Adrenal gland (tissue), 12 donors: ENCODE results near the gene SCN3B. TPM values are rescaled to one million over a fixed set of nuclear protein-coding genes. Genes with fewer than 3 reads are reported as not detected.

Source experiments
- DNase-seq, 7 donors: peaks; one replicate each; pipeline ENCODE4 v3.0.0-alpha.2; 2019 to 2020
- H3K27ac ChIP-seq, 5 donors: fragments of 200-600 bp; sonication (generic) in 4 of 5; 1 replicate in 3 of 5; 2 replicates in 2 of 5; pipeline versions ENCODE4 v1.5.1 to v1.8.0; 2016 to 2020; ENCODE audit warnings: mild to moderate bottlenecking in 1 of 5
- H3K27me3 ChIP-seq: fragments of 200-600 bp; 2 replicates; pipeline ENCODE4 v1.8.0; 2021
- H3K36me3 ChIP-seq, 2 donors: fragments of 200-600 bp; replicated peaks in 1 of 2; 1 replicate in 1 of 2; 2 replicates in 1 of 2; pipeline versions ENCODE4 v1.5.1 to v1.8.0; 2018 to 2022
- H3K4me1 ChIP-seq, 2 donors: fragments of 200-600 bp; replicated peaks in 1 of 2; 1 replicate in 1 of 2; 2 replicates in 1 of 2; pipeline versions ENCODE4 v1.5.1 to v1.8.0; 2018 to 2021
- H3K4me3 ChIP-seq, 4 donors: fragments of 200-600 bp; sonication (generic) in 3 of 4; one replicate each; pipeline ENCODE4 v1.5.1; 2016 to 2018
- H3K9me3 ChIP-seq, 3 donors: fragments of 200-600 bp; sonication (generic) in 1 of 3; replicated peaks in 1 of 3; 1 replicate in 2 of 3; 2 replicates in 1 of 3; pipeline versions ENCODE4 v1.5.1 to v1.8.0; 2016 to 2021
- CTCF ChIP-seq, 6 experiments: fragments of 450-650 bp in 4 of 6; fragments of 200-600 bp in 2 of 6; sonication (generic) in 1 of 6; IDR thresholded peaks; 1 replicate in 5 of 6; 2 replicates in 1 of 6; pipeline versions ENCODE4 v1.5.1 to v1.8.0; 2016 to 2021; ENCODE audit warnings: antibody characterized with exemption in 6 of 6, mild to moderate bottlenecking in 2 of 6, moderate library complexity in 1 of 6
- POLR2A ChIP-seq, 2 donors: fragments of 450-650 bp; IDR thresholded peaks; one replicate each; pipeline ENCODE4 v1.6.1; 2017; ENCODE audit warnings: antibody characterized with exemption in 2 of 2, mild to moderate bottlenecking in 2 of 2, moderate library complexity in 1 of 2
- WGBS, 4 donors: extraction: QIAGEN DNeasy Blood & Tissue Kit in 2 of 4; methylation state at CpG; one replicate each; pipeline versions ENCODE4 v1.1.5 to v1.1.7; 2013 to 2017; 5-methylcytosine and 5-hydroxymethylcytosine counted together
- intact Hi-C, 2 donors: fragments of 100-400 bp; cut with DNase I; formaldehyde crosslinking; loops; one replicate each; pipeline versions ENCODE4 v1.14.1 to v1.15.0; 2022 to 2023
- polyA plus RNA-seq, 3 donors: library from polyadenylated mRNA; stranded (reverse); fragments of 200-250 nt in 2 of 3; fragments of 350-450 nt in 1 of 3; fragmentation: Illumina TruSeq in 1 of 3; extraction: RNeasy Lipid Tissue Mini Kit (QIAGEN cat#74804) in 1 of 3; gene quantifications; one replicate each; pipeline ENCODE4 v1.2.3, GENCODE V29; 2013 to 2014
- total RNA-seq, 9 donors: library from RNA; depleted of rRNA in 4 of 9; stranded (reverse); fragments of >200 nt in 4 of 9; fragments of 120-200 nt in 1 of 9; fragmentation: NEBNext Ultra II Directional in 1 of 9; extraction: Animal tissue kit (Norgen Biotek cat#: 25700) in 1 of 9; gene quantifications; one replicate each; pipeline versions ENCODE4 v1.1.0 to v1.2.4, GENCODE V29; 2013 to 2023
- donor health status: healthy with polysubstance abuse.
- donor health status: Bipolar disorder and iron deficiency.
- donor health status: DM: yes; HTN: yes; CAD: no.
- donor health status: DM: no; HTN: no; CAD: no.
- donor health status: DM: no; HTN: no; CAD: no.
- donor health status: DM: yes; HTN: yes; CAD: no.

Gene SCN3B
- total and polyA plus RNA-seq, 12 donors, result 0.36 to 10.5 (median 4.0) TPM; not detected in 1

- no peaks in the 10 kb centered on the region for H3K4me1 ChIP-seq
- WGBS, 4 donors, result 50 to 60% (median 54%) methylated on average over 5 of the region's 5 CpGs
- DNase-seq, result peak in 1 of 7 donors; percentile 69
- intact Hi-C loops, result no loop called here
- no peaks in the 10 kb centered on the region for H3K9me3 ChIP-seq
- no peak for TF ChIP-seq POLR2A (IDR thresholded peaks at IDR 0.05)
- no peak for TF ChIP-seq CTCF (IDR thresholded peaks at IDR 0.05)
- H3K36me3 ChIP-seq, result no peaks in the 10 kb centered on the region
- H3K27ac ChIP-seq, result peak overlapping the region in 1 of 5 donors; percentile 53
- H3K27me3 ChIP-seq, result no peaks in the 10 kb centered on the region
- no peak overlapping the region for H3K4me3 ChIP-seq
Measured at GRCh38 chr11:123682696-123683410, 28.4 kb upstream of the SCN3B start.

- Histone ChIP-seq H3K9me3 (no peaks in the 10 kb centered on the region), H3K4me3 (no peak overlapping the region), H3K27ac (no peak overlapping the region), H3K36me3 (no peaks in the 10 kb centered on the region), H3K4me1 (no peaks in the 10 kb centered on the region), H3K27me3 (no peaks in the 10 kb centered on the region)
- intact Hi-C loops, result no loop called here
- TF ChIP-seq POLR2A (IDR thresholded peaks at IDR 0.05) (no peak), CTCF (IDR thresholded peaks at IDR 0.05) (no peak)
- 57 to 73% (median 70%) methylated on average over 2 of the region's 2 CpGs for WGBS, 4 donors
- no peak for DNase-seq
Measured at GRCh38 chr11:123681030-123681429, 26.6 kb upstream of the SCN3B start.

- intact Hi-C loops, result no loop called here
- no peaks in the 10 kb centered on the region for H3K9me3 ChIP-seq
- WGBS, 4 donors, result 91 to 100% (median 95%) methylated on average over 1 to 2 of the region's 2 CpGs
- no peak overlapping the region for H3K27ac ChIP-seq
- H3K27me3 ChIP-seq, result no peaks in the 10 kb centered on the region
- H3K36me3 ChIP-seq, result no peaks in the 10 kb centered on the region
- H3K4me1 ChIP-seq, result no peaks in the 10 kb centered on the region
- H3K4me3 ChIP-seq, result no peak overlapping the region
- TF ChIP-seq CTCF (IDR thresholded peaks at IDR 0.05) (no peak), POLR2A (IDR thresholded peaks at IDR 0.05) (no peak)
- no peak for DNase-seq
Measured at GRCh38 chr11:123678246-123678645, 23.8 kb upstream of the SCN3B start.

- Histone ChIP-seq H3K27me3 (no peaks in the 10 kb centered on the region), H3K4me1 (no peaks in the 10 kb centered on the region), H3K36me3 (no peaks in the 10 kb centered on the region), H3K9me3 (no peaks in the 10 kb centered on the region), H3K4me3 (no peak overlapping the region), H3K27ac (no peak overlapping the region)
- TF ChIP-seq CTCF (IDR thresholded peaks at IDR 0.05), result no peak
- TF ChIP-seq POLR2A (IDR thresholded peaks at IDR 0.05), result no peak
- intact Hi-C loops, result no loop called here
- DNase-seq, result no peak
- WGBS, 4 donors, result 55 to 67% (median 63%) methylated on average over 2 of the region's 2 CpGs
Measured at GRCh38 chr11:123677510-123677909, 23.1 kb upstream of the SCN3B start.
